Measurements from ENCODE around the gene KIF4A. TPM values are rescaled to one million over a fixed set of nuclear protein-coding genes. Genes with fewer than 3 reads are reported as not detected.

The KIF4A gene
- total RNA-seq, 2 donors from 2014 or later: 0.73 to 1.3 TPM

DNA sequence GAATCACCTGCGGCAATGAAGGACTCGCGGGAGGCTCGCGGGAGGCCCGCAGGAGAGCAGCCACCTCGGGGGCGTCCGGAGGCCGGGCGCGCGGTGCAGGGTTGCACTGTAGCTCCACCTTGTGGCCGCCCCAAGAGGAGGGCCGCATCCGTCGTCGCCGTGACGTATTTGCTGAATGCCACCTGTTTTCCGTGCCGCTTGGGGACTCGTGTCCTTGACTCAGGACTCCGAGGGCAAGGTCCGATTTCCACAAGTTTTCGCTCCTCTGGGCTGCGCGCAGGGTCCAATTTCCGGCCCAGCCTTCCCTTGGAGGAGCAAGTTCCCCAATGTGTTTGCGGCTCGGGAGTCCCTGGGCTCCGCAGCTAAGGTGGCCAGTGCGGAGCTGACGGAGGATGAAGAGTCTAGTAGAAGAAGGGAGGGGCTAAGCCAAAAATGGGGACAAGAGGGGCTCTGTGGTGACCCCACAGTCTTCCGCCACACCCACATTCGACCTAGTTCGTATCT is 144.0 kb downstream of the KIF4A start:
- H3K4me3 ChIP-seq: peak overlapping the region; percentile 42 to 44
- under 1% methylated on average over 22 of the region's 37 CpGs for WGBS
- no peaks in the 10 kb centered on the region for H3K27me3 ChIP-seq (replicated peaks; ENCODE audit: insufficient read depth)
- H3K36me3 ChIP-seq: no peaks in the 10 kb centered on the region
- intact Hi-C loops (cut with DNase I): loop anchor here (5.0 to 10.0 kb wide), 2 partner anchors 239 to 302 kb away; partner anchors contain the start of gene IGBP1
- TF ChIP-seq, protein P1, sequence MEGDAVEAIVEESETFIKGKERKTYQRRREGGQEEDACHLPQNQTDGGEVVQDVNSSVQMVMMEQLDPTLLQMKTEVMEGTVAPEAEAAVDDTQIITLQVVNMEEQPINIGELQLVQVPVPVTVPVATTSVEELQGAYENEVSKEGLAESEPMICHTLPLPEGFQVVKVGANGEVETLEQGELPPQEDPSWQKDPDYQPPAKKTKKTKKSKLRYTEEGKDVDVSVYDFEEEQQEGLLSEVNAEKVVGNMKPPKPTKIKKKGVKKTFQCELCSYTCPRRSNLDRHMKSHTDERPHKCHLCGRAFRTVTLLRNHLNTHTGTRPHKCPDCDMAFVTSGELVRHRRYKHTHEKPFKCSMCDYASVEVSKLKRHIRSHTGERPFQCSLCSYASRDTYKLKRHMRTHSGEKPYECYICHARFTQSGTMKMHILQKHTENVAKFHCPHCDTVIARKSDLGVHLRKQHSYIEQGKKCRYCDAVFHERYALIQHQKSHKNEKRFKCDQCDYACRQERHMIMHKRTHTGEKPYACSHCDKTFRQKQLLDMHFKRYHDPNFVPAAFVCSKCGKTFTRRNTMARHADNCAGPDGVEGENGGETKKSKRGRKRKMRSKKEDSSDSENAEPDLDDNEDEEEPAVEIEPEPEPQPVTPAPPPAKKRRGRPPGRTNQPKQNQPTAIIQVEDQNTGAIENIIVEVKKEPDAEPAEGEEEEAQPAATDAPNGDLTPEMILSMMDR (IDR thresholded peaks at IDR 0.05): peak; percentile 25 to 79 (median 67)
- TF ChIP-seq POLR2AphosphoS5 (IDR thresholded peaks at IDR 0.05): no peak
- H3K4me1 ChIP-seq (replicated peaks): no peaks in the 10 kb centered on the region
- DNase-seq (ENCODE audit: low spot score): peak; percentile 55
- H3K9me3 ChIP-seq: no peaks in the 10 kb centered on the region
- H3K27ac ChIP-seq: peak overlapping the region; percentile 74 to 77

DNA sequence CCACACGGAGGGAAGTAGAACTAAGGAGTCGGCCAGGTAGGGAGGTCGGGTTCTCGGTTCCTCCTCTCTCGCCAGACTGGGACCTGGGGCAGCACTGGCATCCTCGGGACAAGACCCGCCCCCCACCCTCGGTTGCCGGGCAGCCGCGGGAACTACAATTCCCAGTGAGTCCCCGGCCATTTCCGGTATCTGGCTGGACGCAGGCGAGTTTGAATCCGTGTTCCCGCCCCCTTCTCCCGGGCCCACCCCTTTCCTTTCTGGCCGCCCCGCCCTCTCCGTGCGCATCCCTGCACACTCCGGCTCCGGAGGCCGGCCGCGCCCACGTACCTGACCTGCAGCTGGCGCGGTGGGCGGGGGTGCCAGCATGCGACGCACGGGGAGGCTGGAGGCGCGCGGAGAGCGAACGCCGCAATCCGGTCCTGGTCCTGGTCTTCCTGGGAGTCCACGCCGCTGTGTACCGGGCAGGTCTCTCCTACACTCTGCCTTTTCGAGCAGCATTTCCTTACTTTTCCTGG is 144.5 kb downstream of the KIF4A start:
- TF ChIP-seq, protein P1 (IDR thresholded peaks at IDR 0.05): no peak
- no peak for TF ChIP-seq POLR2AphosphoS5 (IDR thresholded peaks at IDR 0.05)
- no peaks in the 10 kb centered on the region for H3K9me3 ChIP-seq
- peak; percentile 82 for DNase-seq (ENCODE audit: low spot score)
- H3K4me1 ChIP-seq (replicated peaks): no peaks in the 10 kb centered on the region
- no peaks in the 10 kb centered on the region for H3K27me3 ChIP-seq (replicated peaks; ENCODE audit: insufficient read depth)
- under 1% methylated on average over 37 of the region's 45 CpGs for WGBS
- H3K4me3 ChIP-seq: peak overlapping the region; percentile 42 to 44
- intact Hi-C loops (cut with DNase I): loop anchor here (5.0 to 10.0 kb wide), 2 partner anchors 240 to 302 kb away; partner anchors contain the start of gene IGBP1
- H3K27ac ChIP-seq: peak overlapping the region; percentile 74 to 77
- H3K36me3 ChIP-seq: no peaks in the 10 kb centered on the region

DNA sequence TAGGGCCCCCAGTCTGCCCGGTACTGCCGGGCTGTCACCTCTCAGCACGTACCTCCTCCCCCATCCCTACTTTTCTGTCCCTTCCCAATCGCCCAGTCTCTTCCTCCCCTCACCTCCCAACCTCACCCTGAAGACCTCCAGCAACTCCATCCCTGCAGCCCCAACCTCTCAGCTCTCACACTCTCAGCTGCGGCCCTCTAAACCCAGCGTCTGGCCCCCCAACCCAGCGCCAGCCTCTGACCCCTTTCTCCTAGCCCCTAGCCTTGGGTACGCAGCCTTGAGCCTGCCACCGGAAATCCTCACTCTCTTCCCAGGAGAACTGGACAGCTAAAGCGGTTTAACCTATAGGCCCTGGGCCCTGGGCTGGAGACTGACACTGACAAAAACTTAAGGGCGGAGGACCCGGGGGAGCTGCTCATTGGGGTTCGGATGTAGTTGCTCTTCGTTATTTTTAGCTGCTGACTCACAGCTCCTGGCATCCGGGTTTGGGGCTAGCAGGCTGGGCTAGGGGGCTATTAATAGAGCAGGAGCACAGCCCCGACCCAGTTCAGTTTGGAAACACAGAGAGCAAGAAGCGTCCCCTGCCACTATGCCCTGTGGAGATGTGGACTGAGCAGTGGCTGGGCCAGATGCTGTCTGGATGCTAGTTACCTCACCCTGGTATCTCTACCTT is 145.1 kb downstream of the KIF4A start:
- TF ChIP-seq, protein P1 (IDR thresholded peaks at IDR 0.05): no peak
- TF ChIP-seq POLR2AphosphoS5 (IDR thresholded peaks at IDR 0.05) (no peak), POLR2A (IDR thresholded peaks at IDR 0.05) (no peak)
- Histone ChIP-seq H3K4me1 (replicated peaks) (no peaks in the 10 kb centered on the region), H3K9me3 (no peaks in the 10 kb centered on the region), H3K27me3 (replicated peaks; ENCODE audit: insufficient read depth) (no peaks in the 10 kb centered on the region), H3K27ac (no peak overlapping the region), H3K36me3 (no peaks in the 10 kb centered on the region), H3K4me3 (peak overlapping the region; percentile 42 to 44)
- 32% methylated on average over 17 of the region's 17 CpGs for WGBS
- DNase-seq (ENCODE audit: low spot score): no peak
- intact Hi-C loops (cut with DNase I): loop anchor here (5.0 to 10.0 kb wide), 2 partner anchors 240 to 303 kb away; partner anchors contain the start of gene IGBP1

DNA sequence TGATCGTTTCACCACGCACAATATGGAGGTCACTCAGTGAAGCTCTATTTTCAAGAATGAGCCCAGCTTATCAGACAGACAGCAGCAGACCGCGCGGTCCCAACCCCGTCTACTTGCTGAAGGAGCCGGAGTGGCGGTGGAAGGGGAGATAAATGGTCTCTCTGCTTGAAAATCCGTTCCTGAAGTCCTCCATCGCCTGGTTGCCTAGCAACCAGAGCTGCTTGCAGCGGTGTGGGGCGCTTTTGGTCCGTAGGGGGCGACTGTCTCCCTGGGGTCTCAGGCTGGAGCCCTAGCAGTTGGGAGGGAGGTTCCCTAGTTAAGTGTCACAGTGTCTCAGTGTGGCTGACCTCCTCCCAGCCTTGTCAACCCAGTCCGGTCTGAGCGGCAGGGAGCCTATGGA is 146.4 kb downstream of the KIF4A start:
- H3K36me3 ChIP-seq: no peaks in the 10 kb centered on the region
- H3K27ac ChIP-seq: no peak overlapping the region
- no peak for DNase-seq (ENCODE audit: low spot score)
- WGBS: 58% methylated on average over 12 of the region's 16 CpGs
- H3K27me3 ChIP-seq (replicated peaks; ENCODE audit: insufficient read depth): no peaks in the 10 kb centered on the region
- no peak overlapping the region for H3K4me3 ChIP-seq
- TF ChIP-seq, protein P1 (IDR thresholded peaks at IDR 0.05): no peak
- intact Hi-C loops (cut with DNase I): loop anchor here (10.0 kb wide), 1 partner anchor 242 kb away; no protein-coding TSS in a partner anchor
- H3K4me1 ChIP-seq (replicated peaks): no peaks in the 10 kb centered on the region
- H3K9me3 ChIP-seq: no peaks in the 10 kb centered on the region

Data from prostate gland (tissue), 2 donors.